OCI-LY7 (cell line): Measurements from ENCODE around the gene PFKM.

ENCODE experiments used
- CTCF ChIP-seq: fragments of 200-600 bp; sonication (generic); conservative IDR thresholded peaks from 2 replicates; pipeline ENCODE4 v1.5.1; 2014; ENCODE audit warnings: mild to moderate bottlenecking, antibody characterized with exemption, low read length, moderate library complexity, mixed read lengths
- EZH2phosphoT487 ChIP-seq: fragments of 200-600 bp; sonication (generic); IDR thresholded peaks from 2 replicates; pipeline ENCODE4 v1.6.1; 2018; ENCODE audit warnings: low read depth, borderline replicate concordance, mild to moderate bottlenecking, mixed run types, antibody characterized with exemption, low read length, moderate library complexity, mixed read lengths

- TF ChIP-seq CTCF (no peak), EZH2phosphoT487 (no peak)
Observed at GRCh38 chr12:48160807-48161206, 41.6 kb downstream of the PFKM start.
